Measurements from ENCODE around the gene MBNL1. TPM values are rescaled to one million over a fixed set of nuclear protein-coding genes. Genes with fewer than 3 reads are reported as not detected.

The MBNL1 gene
- total and polyA plus RNA-seq, 2 of the 4 experiments (the other 2 are of a cell fraction), result 127 to 664 TPM

DNA sequence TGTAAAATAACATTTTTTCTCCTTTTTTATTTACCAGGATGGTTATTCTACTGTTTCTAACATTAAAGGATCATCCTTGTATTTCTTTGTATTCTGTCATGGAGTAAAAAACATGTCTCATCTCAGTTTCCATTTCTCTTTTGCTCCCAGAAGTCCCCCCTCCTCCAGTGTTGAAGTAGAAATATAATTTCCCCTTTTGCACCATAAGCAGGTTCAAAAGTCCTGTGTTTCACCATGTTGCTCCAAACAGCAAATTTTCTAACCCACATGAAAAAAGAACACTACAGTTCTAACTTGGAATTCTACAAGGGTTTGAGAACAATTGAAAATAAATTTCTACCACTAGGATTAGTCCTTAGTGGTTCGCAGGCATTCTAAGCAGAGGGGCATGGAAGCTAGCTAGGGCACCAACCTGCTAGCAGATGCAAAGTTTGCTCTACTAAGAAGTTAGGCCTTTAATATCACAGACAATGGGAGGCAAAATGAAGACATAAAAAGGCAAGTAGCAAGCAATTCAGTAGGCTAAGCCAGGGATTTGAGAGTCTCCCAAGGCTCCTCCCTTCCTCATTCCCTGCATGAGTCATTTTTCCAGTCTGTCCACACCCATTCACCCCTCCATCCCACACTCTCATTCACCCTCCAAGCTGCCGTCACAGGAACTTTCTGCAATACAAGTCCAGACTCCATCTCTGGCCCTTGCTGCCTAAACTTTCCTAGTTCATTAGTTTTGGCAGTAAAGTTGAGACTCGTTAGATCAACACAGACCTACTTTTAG is 2.3 kb upstream of the MBNL1 start (continued):
- TF ChIP-seq, protein P1, sequence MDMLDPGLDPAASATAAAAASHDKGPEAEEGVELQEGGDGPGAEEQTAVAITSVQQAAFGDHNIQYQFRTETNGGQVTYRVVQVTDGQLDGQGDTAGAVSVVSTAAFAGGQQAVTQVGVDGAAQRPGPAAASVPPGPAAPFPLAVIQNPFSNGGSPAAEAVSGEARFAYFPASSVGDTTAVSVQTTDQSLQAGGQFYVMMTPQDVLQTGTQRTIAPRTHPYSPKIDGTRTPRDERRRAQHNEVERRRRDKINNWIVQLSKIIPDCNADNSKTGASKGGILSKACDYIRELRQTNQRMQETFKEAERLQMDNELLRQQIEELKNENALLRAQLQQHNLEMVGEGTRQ (IDR thresholded peaks at IDR 0.05; ENCODE audit: low read depth, low read length), result no peak

DNA sequence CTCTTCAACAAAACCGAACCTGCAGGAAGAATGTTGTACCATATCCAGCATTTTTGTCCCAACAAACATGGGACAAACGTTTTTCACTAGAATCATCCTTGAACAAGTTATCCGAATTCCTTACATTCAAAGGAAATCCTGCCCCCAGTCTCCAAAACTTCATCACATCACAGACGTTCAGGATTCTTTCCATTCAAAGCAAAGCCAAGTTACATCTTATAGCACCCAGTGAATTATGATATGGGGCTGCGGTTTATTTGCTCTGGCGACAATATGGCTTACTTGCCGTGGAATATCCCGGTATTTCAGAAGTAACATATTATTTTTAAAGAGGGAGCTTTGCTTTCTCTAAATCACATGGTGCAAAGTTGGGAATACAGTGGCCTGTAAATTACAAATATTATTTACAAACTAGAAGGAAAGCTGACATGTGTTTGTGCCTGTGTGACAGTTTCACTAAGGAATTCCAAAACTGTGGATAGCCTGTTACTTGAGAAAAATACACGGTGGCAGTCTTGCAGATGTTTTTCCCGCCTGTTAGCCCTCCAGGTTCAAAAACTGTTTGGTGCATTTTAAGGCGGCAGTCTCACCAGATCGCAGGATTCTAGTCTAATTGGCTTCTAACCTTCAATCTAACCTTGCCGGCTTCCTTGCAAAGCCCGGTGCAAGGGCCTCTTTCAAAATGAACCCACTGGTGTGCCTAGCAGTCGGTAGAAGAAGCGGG is 736 bp upstream of the MBNL1 start:
- dilution Hi-C loops (cut with HindIII; ENCODE audit: low sequenced_read_pairs, unreplicated experiment), result no loop called here
- BruUV-seq (replicated peaks), result no TSS peak
- H3K79me1 ChIP-seq (ENCODE audit: low read depth in 1 of 2, low read length in 2 of 2), result peaks cover 0 to 17% of the 10 kb centered on the region in 2 experiments; a peak in 3 of 4 replicates
- H2AFZ ChIP-seq (replicated peaks; ENCODE audit: low read length, poor library complexity), result peak overlapping the region; percentile 91
- peak overlapping the region; percentile 95 for H2BK5ac ChIP-seq (ENCODE audit: low read depth, low read length, poor library complexity, severe bottlenecking)
- H3K4ac ChIP-seq (ENCODE audit: low read depth, low read length), result peak overlapping the region; percentile 97
- no peaks in the 10 kb centered on the region for H3K27me3 ChIP-seq (ENCODE audit: control insufficient read depth, insufficient read depth, low read length)
- peak overlapping the region; percentile 99 for H2BK120ac ChIP-seq (ENCODE audit: low read depth, low read length)
- peak overlapping the region; percentile 99 for H3K27ac ChIP-seq (ENCODE audit: insufficient read depth, low read length)
- 6% methylated on average over 3 of the region's 16 CpGs; no CpG with 5 or more reads in 1 of the 2 experiments for WGBS, 2 experiments (ENCODE audit: extremely low coverage in 2 of 2, insufficient read length in 1 of 2)
- peak overlapping the region; percentile 97 for H3K14ac ChIP-seq (replicated peaks; ENCODE audit: low read depth, low read length)
- TF ChIP-seq MAZ (IDR thresholded peaks at IDR 0.05; ENCODE audit: borderline replicate concordance, low read depth, low read length), result no peak
- no peak for TF ChIP-seq MAFK (IDR thresholded peaks at IDR 0.05; ENCODE audit: low read depth, low read length)
- TF ChIP-seq RFX5 (IDR thresholded peaks at IDR 0.05; ENCODE audit: low read depth, low read length), result 0 out of 2 replicates have a peak, but pooled peaks have one; percentile 7
- TF ChIP-seq MXI1 (IDR thresholded peaks at IDR 0.05; ENCODE audit: borderline replicate concordance, low read depth, low read length), result 0 out of 2 replicates have a peak, but pooled peaks have one; percentile 24
- TF ChIP-seq FOS (IDR thresholded peaks at IDR 0.05; ENCODE audit: low read depth, low read length), result no peak
- TF ChIP-seq, protein P2, sequence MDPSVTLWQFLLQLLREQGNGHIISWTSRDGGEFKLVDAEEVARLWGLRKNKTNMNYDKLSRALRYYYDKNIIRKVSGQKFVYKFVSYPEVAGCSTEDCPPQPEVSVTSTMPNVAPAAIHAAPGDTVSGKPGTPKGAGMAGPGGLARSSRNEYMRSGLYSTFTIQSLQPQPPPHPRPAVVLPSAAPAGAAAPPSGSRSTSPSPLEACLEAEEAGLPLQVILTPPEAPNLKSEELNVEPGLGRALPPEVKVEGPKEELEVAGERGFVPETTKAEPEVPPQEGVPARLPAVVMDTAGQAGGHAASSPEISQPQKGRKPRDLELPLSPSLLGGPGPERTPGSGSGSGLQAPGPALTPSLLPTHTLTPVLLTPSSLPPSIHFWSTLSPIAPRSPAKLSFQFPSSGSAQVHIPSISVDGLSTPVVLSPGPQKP (IDR thresholded peaks at IDR 0.05; ENCODE audit: borderline replicate concordance, low read depth, low read length), result no peak
- no peak for TF ChIP-seq CHD1 (IDR thresholded peaks at IDR 0.05; ENCODE audit: low read depth, low read length)
- peak overlapping the region; percentile 53 for H3K18ac ChIP-seq (ENCODE audit: low read depth, low read length)
- H2AK5ac ChIP-seq (ENCODE audit: low read depth, low read length), result peak overlapping the region; percentile 92
- ChIA-PET POLR2A (ENCODE audit: unreplicated experiment) (interaction anchor here (0.6 to 1.8 kb wide), 6 partner anchors 10 to 275 kb away, joined by 3 to 10 read pairs (median 6); no protein-coding TSS in a partner anchor), CTCF (interaction anchor here (0.6 kb wide), 1 partner anchor 84 kb away, joined by 3 read pairs; no protein-coding TSS in a partner anchor)
- peaks cover 7% of the 10 kb centered on the region for H3K9me1 ChIP-seq (ENCODE audit: insufficient read depth, low read length)
- peak overlapping the region; percentile 96 for H4K91ac ChIP-seq (ENCODE audit: insufficient read depth, low read depth, low read length)
- H4K5ac ChIP-seq (ENCODE audit: low read depth, low read length), result peak overlapping the region; percentile 73
- peaks cover 6% of the 10 kb centered on the region for H3K4me1 ChIP-seq (ENCODE audit: control insufficient read depth, insufficient read depth, low read length)
- H3K36me3 ChIP-seq (ENCODE audit: control insufficient read depth, insufficient read depth, low read length), result no peaks in the 10 kb centered on the region
- H3K56ac ChIP-seq (ENCODE audit: extremely low read depth, insufficient read depth, low read length), result peak overlapping the region; percentile 94
- peak overlapping the region; percentile 98 for H3K23ac ChIP-seq (ENCODE audit: low read depth, low read length)
- no peak for ATAC-seq (ENCODE audit: low read depth)
- peak overlapping the region; percentile 91 for H2BK20ac ChIP-seq (ENCODE audit: low read depth, low read length)
- H4K20me1 ChIP-seq (ENCODE audit: insufficient read depth, low read length), result 0 out of 2 replicates have a peak, but pooled peaks cover 4% of the 10 kb centered on the region
- intact Hi-C loops (cut with micrococcal nuclease), result loop anchor here (1.0 to 10.0 kb wide), 5 partner anchors 53 to 341 kb away; no protein-coding TSS in a partner anchor
- peak overlapping the region; percentile 7 for H2AK9ac ChIP-seq (replicated peaks; ENCODE audit: low read depth, low read length, poor library complexity)
- H4K8ac ChIP-seq (ENCODE audit: low read depth in 2 of 2, low read length in 2 of 2), result peak overlapping the region; percentile 56 to 94
- H3K9me3 ChIP-seq (ENCODE audit: control insufficient read depth, insufficient read depth, low read length), result no peaks in the 10 kb centered on the region
- in situ Hi-C loops (cut with MboI; ENCODE audit: low sequenced_read_pairs), result no loop called here
- H3K4me3 ChIP-seq (ENCODE audit: insufficient read depth, low read depth, low read length), result peak overlapping the region; percentile 88
- H3K9ac ChIP-seq (ENCODE audit: low read depth, low read length), result peak overlapping the region; percentile 99
- peak overlapping the region; percentile 92; the same call in 2 of the 3 replicates for H2BK15ac ChIP-seq (ENCODE audit: low read depth, low read length)
- H3K4me2 ChIP-seq (ENCODE audit: low read depth, low read length), result peak overlapping the region; percentile 89
- DNase-seq, result no peak
